GM19438 (cell line): ENCODE measurements around the gene CLNS1A.
A peak's percentile ranks its signal among the peaks of the same experiment; 100 is the strongest.
"Not testable (repeated sequence)": the region's sequence is repeated elsewhere in the genome, so short reads cannot be mapped to it uniquely, and the experiment has no call there.

Experiments used
- ATAC-seq: cut with Tn5 transposase; IDR thresholded peaks from one replicate; pipeline ENCODE4 v1.9.1; 2021; ENCODE audit warnings: low read depth; ENCODE audit not compliant: unreplicated experiment

Gene CLNS1A

GRCh38 chr11:77637345-77638165 is at the start of gene CLNS1A:
Gene CLNS1A, minus strand, starts transcription at chr11:77637794. Its CDS starts 80 bp downstream, at chr11:77637714.
- peak; percentile 98 for ATAC-seq

- ATAC-seq: no peak
Measured at GRCh38 chr11:77687088-77687487, 49.5 kb upstream of the CLNS1A start.

- ATAC-seq: no peak
Measured at GRCh38 chr11:77677138-77677537, 39.5 kb upstream of the CLNS1A start.

- no peak for ATAC-seq
Measured at GRCh38 chr11:77672264-77672663, 34.7 kb upstream of the CLNS1A start.

GRCh38 chr11:77669848-77670511 is 32.4 kb upstream of the CLNS1A start:
- ATAC-seq: no peak

- ATAC-seq: no peak
Measured at GRCh38 chr11:77668760-77669159, 31.2 kb upstream of the CLNS1A start.

GRCh38 chr11:77665240-77665965 is 27.8 kb upstream of the CLNS1A start:
- ATAC-seq: no peak

GRCh38 chr11:77661670-77662069 is 24.1 kb upstream of the CLNS1A start:
- no peak for ATAC-seq

- no peak for ATAC-seq
Measured at GRCh38 chr11:77660947-77661346, 23.4 kb upstream of the CLNS1A start.

GRCh38 chr11:77658213-77659013 is 20.8 kb upstream of the CLNS1A start:
- no peak for ATAC-seq

GRCh38 chr11:77656362-77656761 is 18.8 kb upstream of the CLNS1A start:
- no peak for ATAC-seq

GRCh38 chr11:77654770-77655434 is 17.3 kb upstream of the CLNS1A start:
- no peak for ATAC-seq

GRCh38 chr11:77650123-77650522 is 12.5 kb upstream of the CLNS1A start:
- no peak for ATAC-seq

GRCh38 chr11:77647654-77648305 is 10.2 kb upstream of the CLNS1A start:
- ATAC-seq: no peak

GRCh38 chr11:77644887-77645286 is 7.3 kb upstream of the CLNS1A start:
- no peak for ATAC-seq

- ATAC-seq: no peak
Measured at GRCh38 chr11:77642228-77642627, 4.6 kb upstream of the CLNS1A start.

- ATAC-seq: no peak
Measured at GRCh38 chr11:77636731-77637344, 756 bp downstream of the CLNS1A start.

GRCh38 chr11:77633926-77634325 is 3.7 kb downstream of the CLNS1A start:
- ATAC-seq: not testable (repeated sequence)

- no peak for ATAC-seq
Measured at GRCh38 chr11:77630157-77630710, 7.4 kb downstream of the CLNS1A start.
